HUES64 (cell line): Measurements from ENCODE around the gene PSTPIP1.

ENCODE experiments used
- H3K27ac ChIP-seq: 2 replicates; pipeline ENCODE4 v1.7.0; 2013; ENCODE audit warnings: low read depth, low read length, inconsistent platforms
- H3K27me3 ChIP-seq: 2 replicates; pipeline ENCODE4 v1.6.1; 2013; ENCODE audit warnings: mild to moderate bottlenecking, low read length; ENCODE audit not compliant: insufficient read depth
- H3K36me3 ChIP-seq: 2 replicates; pipeline ENCODE4 v1.6.1; 2013; ENCODE audit warnings: mild to moderate bottlenecking, low read length; ENCODE audit not compliant: insufficient read depth
- H3K4me1 ChIP-seq: 2 replicates; pipeline ENCODE4 v1.6.1; 2013; ENCODE audit warnings: mild to moderate bottlenecking, low read length, moderate library complexity; ENCODE audit not compliant: insufficient read depth
- H3K4me3 ChIP-seq: 2 replicates; pipeline ENCODE4 v1.5.1; 2013; ENCODE audit warnings: mild to moderate bottlenecking, low read length, moderate library complexity
- H3K9ac ChIP-seq: 2 replicates; pipeline ENCODE4 v1.6.1; 2013; ENCODE audit warnings: mild to moderate bottlenecking, low read depth, low read length
- H3K9me3 ChIP-seq: 2 replicates; pipeline ENCODE4 v1.6.1; 2013; ENCODE audit warnings: low read depth, low read length; ENCODE audit not compliant: insufficient read depth
- WGBS: fragments of 150-250, 120-280 bp; methylation state at CpG from one replicate; pipeline ENCODE4 v1.1.7; 2013; ENCODE audit warnings: missing lambda C conversion rate; 5-methylcytosine and 5-hydroxymethylcytosine counted together

The PSTPIP1 gene

DNA sequence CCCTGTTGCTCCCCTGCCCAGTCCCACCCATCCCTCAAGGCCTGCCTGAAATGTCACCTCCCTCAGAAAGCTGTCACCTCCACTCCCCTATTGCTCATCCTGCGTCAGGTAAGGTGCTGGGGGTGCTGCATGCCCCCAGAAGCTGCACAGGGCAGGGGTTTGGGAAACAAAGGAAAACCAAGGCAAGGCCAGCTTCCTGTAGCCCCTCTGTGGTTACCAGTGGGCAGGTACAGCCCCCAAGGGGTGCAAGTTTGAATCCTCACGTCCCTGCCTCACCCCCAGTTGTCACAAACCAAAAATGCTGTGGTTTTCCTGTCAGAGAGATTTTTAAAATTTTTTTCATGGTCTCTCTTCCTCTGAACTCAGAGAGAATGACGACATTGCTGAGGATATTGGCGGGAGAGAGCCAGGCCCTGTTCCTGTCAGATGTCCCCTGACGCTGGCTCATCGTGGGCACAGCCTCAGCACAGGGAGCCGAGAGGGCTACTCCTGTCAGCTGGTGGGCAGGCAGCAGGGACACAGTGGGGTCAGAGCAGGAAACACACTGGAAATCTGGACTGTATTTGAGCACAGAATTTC, 27.0 kb downstream of the PSTPIP1 start:
- Histone ChIP-seq H3K4me1 (no peaks in the 10 kb centered on the region), H3K4me3 (no peak overlapping the region), H3K27ac (no peak overlapping the region), H3K36me3 (no peaks in the 10 kb centered on the region), H3K27me3 (no peaks in the 10 kb centered on the region), H3K9ac (no peak overlapping the region), H3K9me3 (no peaks in the 10 kb centered on the region)
- WGBS, result 87% methylated on average over 7 of the region's 7 CpGs

DNA sequence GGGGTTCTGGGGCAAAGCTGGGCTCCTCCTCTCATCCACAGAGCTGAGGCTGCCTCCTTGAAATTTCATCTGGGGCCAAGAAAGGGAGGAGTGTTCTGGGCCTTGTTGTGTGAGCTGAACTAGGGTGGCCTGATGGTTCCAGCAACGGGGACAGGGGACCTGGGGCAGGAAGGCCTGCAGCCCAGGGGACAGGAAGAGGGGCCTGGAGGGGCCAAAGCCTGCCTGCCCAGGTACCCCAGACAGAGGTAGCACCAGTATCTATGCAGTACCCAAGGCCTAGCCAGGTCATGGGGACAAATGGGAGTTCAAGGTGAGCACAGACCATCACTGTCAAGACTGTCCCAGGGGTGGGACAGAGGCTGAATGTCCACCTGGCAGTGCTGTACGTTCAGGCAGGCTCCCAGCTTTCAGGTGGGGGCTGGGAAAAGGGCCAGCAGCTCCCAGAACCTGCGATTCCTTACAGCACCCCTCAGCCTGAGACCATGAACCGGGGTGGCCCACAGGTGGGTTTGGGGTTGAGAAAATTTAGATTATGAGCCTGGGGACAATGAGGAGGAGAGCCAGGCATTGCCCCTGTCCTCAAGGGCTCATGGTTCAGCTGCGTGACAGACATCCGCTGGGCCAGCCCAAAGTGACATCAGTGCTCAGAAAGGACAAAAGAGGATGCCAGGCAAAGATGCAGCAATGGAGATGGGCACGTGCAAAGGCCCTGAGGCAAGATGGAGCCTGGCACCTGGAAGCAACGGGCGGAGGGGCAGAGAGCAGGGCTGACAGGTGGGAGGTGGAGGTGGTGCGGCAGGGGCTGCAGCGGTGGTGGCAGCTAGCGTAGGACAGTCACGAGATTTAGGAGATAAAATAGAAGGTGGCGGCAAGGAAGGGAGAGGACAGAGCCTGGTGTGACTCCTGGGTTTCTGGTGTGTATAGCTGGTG, 28.0 kb downstream of the PSTPIP1 start:
- H3K4me1 ChIP-seq, result no peaks in the 10 kb centered on the region
- H3K27ac ChIP-seq, result no peak overlapping the region
- 92% methylated on average over 14 of the region's 14 CpGs for WGBS
- H3K9ac ChIP-seq, result no peak overlapping the region
- H3K27me3 ChIP-seq, result no peaks in the 10 kb centered on the region
- no peaks in the 10 kb centered on the region for H3K36me3 ChIP-seq
- H3K9me3 ChIP-seq, result no peaks in the 10 kb centered on the region
- no peak overlapping the region for H3K4me3 ChIP-seq

GRCh38 chr15:77023576-77024272, 28.8 kb downstream of the PSTPIP1 start:
- 68% methylated on average over 20 of the region's 20 CpGs for WGBS
- H3K36me3 ChIP-seq, result no peaks in the 10 kb centered on the region

GRCh38 chr15:77024273-77025082, 29.6 kb downstream of the PSTPIP1 start:
- Histone ChIP-seq H3K27me3 (no peaks in the 10 kb centered on the region), H3K4me1 (no peaks in the 10 kb centered on the region), H3K27ac (no peak overlapping the region), H3K4me3 (no peak overlapping the region), H3K36me3 (no peaks in the 10 kb centered on the region), H3K9me3 (no peaks in the 10 kb centered on the region), H3K9ac (no peak overlapping the region)
- 29% methylated on average over 16 of the region's 17 CpGs for WGBS

More at GRCh38 chr15:77023576-77024272, 28.8 kb downstream of the PSTPIP1 start:
- Histone ChIP-seq H3K9me3 (no peaks in the 10 kb centered on the region), H3K4me3 (no peak overlapping the region), H3K4me1 (no peaks in the 10 kb centered on the region), H3K9ac (no peak overlapping the region), H3K27ac (no peak overlapping the region), H3K27me3 (no peaks in the 10 kb centered on the region)

GRCh38 chr15:77025083-77025901, 30.4 kb downstream of the PSTPIP1 start:
- H3K27ac ChIP-seq, result no peak overlapping the region
- H3K27me3 ChIP-seq, result no peaks in the 10 kb centered on the region
- H3K4me1 ChIP-seq, result no peaks in the 10 kb centered on the region
- no peaks in the 10 kb centered on the region for H3K36me3 ChIP-seq
- H3K9ac ChIP-seq, result no peak overlapping the region
- no peak overlapping the region for H3K4me3 ChIP-seq
- no peaks in the 10 kb centered on the region for H3K9me3 ChIP-seq
- 80% methylated on average over 15 of the region's 15 CpGs for WGBS

DNA sequence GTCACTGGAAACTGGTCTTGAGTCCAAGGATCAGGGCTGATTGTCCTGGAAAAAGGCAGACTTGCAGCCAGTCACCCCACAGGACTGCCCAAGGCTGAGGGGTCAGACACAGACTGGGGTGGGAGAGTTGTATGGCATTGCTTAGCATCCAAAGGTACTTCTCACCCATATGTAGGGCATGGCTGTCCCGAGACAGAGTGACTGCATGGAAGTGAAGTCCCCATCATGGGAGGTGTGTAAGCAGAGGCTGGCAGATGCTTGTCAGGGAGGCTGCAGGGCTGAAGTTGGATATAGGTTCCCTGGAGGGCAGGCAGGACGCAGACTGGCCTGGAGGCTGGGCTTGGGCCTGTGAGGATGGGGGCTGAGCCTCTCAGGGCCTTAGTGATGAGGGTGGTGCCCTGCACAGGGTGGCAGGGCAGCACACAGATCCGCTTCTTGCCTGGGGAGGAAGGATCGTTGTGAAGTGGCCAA, 31.1 kb downstream of the PSTPIP1 start:
- no peak overlapping the region for H3K27ac ChIP-seq
- no peaks in the 10 kb centered on the region for H3K9me3 ChIP-seq
- 87% methylated on average over 4 of the region's 4 CpGs for WGBS
- H3K4me3 ChIP-seq, result no peak overlapping the region
- H3K4me1 ChIP-seq, result no peaks in the 10 kb centered on the region
- H3K27me3 ChIP-seq, result no peaks in the 10 kb centered on the region
- H3K36me3 ChIP-seq, result no peaks in the 10 kb centered on the region
- no peak overlapping the region for H3K9ac ChIP-seq

DNA sequence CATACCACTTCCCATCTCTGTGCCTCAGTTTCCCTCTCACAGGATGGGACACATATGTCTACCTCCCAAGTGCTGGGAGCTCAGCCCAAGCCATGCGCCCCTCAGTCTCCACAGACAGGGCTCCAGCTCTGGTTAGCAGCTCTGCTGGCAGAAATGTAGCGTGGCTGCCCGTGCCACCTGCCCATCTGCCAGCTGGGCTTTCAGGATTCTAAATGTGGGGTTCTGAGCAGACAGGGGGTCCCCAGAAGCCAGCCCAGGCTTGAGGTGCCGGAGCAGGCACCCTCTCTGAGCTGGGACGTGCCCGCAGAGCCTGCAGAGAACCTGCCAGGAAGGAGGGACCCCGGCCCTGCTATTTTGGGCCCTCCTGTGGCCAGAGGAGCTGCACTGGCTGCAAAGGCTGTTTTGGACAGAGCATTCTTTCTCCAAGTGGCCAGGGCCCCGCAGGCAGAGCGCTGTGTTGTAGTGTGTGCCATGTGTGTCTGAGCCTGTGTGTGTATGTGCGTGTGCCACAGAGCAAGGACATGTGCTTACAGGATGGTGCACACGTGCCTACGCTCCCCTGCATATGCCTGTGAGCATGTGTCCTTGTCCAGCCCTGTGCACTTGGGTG, 31.7 kb downstream of the PSTPIP1 start:
- WGBS, result 91% methylated on average over 12 of the region's 12 CpGs
- H3K36me3 ChIP-seq, result no peaks in the 10 kb centered on the region
- no peaks in the 10 kb centered on the region; the same call in 1 of the 2 replicates for H3K4me1 ChIP-seq
- no peak overlapping the region for H3K4me3 ChIP-seq
- no peak overlapping the region for H3K9ac ChIP-seq
- H3K27ac ChIP-seq, result no peak overlapping the region
- no peaks in the 10 kb centered on the region for H3K9me3 ChIP-seq
- no peaks in the 10 kb centered on the region for H3K27me3 ChIP-seq

DNA sequence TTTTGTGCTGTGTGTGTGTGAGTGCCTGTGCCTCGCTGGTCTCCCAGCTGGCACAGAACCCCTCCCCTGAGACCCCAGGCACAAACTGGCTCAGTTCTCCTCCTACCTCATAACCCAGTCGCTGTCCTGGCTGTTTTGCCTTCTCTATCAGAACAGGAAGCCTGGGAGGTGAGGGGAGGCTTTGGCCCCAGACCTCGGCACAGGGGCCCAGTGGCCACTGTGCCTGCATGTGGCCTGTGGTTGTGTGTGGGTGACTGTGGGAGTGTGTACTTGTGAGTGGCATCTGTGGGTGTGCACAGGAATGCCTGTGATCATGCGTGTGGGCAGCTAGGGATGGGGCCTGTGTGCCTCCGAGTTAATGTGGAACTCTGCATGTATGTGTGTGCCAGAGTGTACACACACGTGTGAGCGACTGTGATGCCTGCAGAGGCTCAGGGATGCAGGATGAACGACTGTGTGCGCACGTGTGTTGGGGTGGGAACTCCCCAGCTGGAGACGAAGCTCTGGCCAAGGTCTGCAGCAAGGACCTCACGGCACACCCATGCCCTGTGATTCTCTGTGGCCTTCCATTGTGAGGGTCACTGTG, 32.3 kb downstream of the PSTPIP1 start:
- H3K27me3 ChIP-seq, result no peaks in the 10 kb centered on the region
- H3K27ac ChIP-seq, result no peak overlapping the region
- no peaks in the 10 kb centered on the region for H3K9me3 ChIP-seq
- H3K9ac ChIP-seq, result no peak overlapping the region
- no peaks in the 10 kb centered on the region; the same call in 1 of the 2 replicates for H3K4me1 ChIP-seq
- no peaks in the 10 kb centered on the region for H3K36me3 ChIP-seq
- 95% methylated on average over 11 of the region's 12 CpGs for WGBS
- H3K4me3 ChIP-seq, result no peak overlapping the region

DNA sequence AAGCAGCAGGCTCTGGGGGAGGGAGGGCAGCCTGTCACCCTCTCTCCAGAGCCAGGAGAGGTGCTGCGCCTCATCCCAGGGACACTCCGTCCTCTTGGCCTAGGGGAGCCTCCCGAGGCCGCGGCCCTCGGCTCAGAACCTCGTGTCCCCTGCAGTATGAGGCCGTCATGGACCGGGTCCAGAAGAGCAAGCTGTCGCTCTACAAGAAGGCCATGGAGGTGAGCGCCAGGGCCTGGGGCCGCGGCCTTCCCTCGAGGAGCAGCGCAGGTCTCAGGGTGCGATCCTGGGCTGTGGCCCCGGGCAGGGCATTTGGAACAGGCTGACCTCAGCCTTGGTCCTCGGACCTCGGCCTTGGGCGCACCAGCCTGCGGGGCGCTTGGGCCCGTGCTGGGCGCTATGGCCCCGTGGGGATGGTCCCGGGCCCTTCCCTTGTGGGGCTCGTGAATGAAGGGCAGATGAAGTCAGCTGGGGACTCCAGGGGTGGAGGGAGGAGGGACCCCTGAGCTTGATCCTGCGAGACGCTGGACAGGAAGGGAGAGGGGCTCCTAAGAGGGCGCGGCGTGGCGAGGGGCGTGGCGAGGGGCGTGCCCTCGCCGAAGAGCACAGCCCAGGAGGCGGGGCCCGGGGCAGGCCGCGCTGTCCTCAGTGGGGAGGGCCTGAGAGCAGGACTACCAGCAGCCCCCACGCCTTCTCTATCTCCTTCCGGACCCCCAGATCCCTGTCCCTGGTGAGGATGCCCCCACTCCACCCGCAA, 32.9 kb downstream of the PSTPIP1 start:
- H3K27me3 ChIP-seq, result no peaks in the 10 kb centered on the region
- H3K36me3 ChIP-seq, result no peaks in the 10 kb centered on the region
- H3K4me1 ChIP-seq, result no peaks in the 10 kb centered on the region; the same call in 1 of the 2 replicates
- 73% methylated on average over 45 of the region's 45 CpGs for WGBS
- H3K27ac ChIP-seq, result no peak overlapping the region
- no peaks in the 10 kb centered on the region for H3K9me3 ChIP-seq
- no peak overlapping the region for H3K9ac ChIP-seq
- peak overlapping the region; percentile 45 for H3K4me3 ChIP-seq
